Suppressor macrophage treated with lipopolysaccharide for 4 hours (primary cell): ENCODE measurements around the gene ZNF521.
A peak's percentile ranks its signal among the peaks of the same experiment; 100 is the strongest.

Experiments used
- DNase-seq: peaks from one replicate; pipeline ENCODE4 v3.0.0-alpha.2; 2020

Gene ZNF521

GRCh38 chr18:25351777-25352628 lies at the start of gene ZNF521:
Gene ZNF521 (minus strand): TSS chr18:25352166. CDS start chr18:25350946, 1,220 bp downstream.
- peak; percentile 65 for DNase-seq

DNA sequence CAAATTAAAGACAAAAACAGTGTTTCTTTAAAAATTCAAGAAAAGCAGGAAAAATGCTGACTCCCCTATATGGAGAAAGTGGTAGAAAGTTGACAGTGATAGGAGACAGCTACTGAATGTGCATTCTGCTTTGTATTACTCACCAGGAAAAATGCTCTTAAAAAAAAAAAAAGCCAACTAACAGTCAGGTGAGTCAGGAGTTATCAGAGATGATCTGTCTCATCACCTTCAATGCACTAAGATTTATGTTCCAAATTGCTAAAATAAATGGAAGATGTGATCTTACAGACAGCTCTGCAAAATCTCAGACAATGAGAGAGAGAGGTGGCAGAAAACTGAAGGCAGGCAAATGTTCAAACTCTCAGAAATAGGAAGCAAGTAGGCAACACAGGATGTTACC lies 47.6 kb upstream of the ZNF521 start:
- no peak for DNase-seq

DNA sequence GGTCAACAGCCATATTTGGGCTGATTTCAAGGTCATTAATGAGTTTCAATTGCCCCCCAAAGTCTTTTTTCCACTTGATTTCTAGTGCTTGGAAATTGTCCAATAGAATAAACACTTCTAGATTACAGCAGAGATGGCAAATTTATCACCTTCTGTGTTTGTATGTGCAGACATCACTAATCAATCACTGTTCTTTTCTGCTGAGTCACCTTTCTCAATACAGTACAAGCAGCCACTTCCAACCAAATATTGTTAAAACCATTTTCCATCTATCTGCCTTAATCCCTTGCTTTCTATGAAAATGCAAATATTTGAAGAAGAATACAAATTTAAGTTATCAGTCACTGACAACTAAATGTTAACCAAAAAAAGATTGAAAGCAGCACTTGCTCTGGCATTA lies 40.2 kb upstream of the ZNF521 start:
- no peak for DNase-seq

DNA sequence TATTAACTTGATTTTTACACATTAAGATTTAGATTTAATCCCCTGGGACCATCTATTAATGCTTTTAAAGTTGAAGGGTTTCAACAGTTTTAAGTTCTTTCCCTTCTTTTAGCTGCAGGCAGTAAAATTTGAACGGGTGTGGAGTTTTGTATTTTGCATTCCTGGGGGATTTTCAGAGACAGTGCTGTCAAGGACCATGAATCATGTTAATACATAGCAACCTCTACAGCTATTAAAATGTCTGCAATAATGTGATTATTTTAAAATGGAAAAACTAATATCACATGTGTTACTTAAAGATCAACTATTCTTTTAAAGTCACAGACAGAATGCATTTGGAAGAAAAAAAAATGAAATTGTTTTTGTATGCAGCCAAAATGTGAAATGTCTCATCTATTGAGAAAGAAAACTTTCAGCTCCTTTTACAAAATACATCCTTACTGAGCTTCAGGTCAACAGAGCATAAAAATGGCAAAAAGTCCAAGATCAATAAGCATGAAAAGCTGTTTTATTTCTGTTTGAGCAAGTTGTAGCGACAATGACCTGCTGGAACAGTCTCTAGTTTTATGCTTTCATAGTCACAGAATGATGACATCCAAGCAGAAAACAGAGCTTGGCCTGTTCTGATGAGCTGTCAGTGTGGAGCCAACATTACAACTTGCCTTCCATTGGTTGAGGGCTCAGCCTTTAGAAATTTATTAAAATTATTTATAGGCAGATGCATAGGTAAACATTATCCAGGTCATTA lies 21.6 kb upstream of the ZNF521 start:
- DNase-seq: no peak

DNA sequence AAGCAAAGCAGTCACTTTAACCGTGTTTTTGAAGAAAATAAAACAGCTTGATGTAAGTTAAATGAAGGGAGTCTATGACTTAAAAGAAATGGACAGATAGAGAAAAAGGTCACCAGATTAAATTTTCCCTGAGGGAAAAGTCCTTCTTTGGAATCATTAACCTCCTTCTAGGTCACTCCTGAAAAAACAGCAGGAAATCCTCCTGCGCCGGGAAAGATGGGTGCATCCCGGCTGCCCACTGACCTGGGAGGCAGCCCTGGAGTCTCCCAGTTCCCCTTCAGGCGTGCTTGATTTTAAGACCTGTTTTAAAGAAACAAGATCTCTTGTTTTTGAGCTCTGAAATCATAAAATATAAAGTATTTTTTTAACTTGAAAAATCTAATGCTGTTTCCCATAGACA lies 18.4 kb upstream of the ZNF521 start:
- DNase-seq: no peak

DNA sequence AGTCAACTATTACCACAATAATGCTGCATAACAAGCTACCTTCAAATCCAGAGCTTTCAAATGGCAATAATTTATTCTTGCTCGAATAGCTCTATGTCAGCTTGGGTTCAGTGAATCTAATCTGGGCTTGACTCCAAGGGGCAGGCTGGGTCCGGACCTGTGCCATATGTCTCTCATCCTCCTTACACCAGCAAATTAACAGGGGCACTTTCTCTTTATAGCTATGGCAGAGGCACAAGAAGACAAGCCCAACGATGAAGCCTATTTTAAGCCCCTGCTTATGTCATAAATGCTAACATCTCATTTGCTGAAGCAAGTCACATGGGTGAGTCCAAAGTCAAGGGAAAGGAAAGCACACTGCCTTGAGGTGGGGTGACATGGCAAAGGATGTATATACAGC lies 13.3 kb upstream of the ZNF521 start:
- no peak for DNase-seq

GRCh38 chr18:25364732-25365131 lies 12.8 kb upstream of the ZNF521 start:
- DNase-seq: no peak

DNA sequence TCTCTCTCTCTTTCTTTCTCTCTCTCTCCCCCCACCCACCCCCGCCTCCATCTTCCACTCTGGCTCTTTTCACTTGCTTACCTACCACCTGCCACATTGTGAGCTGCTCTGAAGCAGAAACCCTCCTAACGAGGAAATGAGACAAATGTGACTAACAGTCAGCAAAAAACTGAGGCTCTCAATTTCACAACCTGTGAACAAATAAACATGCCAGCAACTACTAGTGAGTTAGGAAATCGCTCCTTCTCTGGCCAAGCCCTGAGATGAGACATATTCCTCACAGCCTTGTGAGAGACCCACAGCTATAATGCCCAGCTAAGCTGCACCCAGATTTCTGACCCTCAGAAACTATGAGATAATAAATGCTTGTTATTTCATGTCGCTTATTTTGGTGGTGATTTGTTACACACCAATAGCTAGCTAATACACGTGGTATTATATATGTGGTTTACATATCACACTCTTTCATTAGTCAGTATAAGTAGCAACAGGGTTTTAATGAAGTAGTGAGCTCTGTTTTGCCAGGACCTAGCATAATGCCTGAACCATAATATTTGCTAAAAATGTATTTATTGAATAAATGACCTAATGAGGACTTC lies 8.4 kb upstream of the ZNF521 start:
- DNase-seq: peak; percentile 59

DNA sequence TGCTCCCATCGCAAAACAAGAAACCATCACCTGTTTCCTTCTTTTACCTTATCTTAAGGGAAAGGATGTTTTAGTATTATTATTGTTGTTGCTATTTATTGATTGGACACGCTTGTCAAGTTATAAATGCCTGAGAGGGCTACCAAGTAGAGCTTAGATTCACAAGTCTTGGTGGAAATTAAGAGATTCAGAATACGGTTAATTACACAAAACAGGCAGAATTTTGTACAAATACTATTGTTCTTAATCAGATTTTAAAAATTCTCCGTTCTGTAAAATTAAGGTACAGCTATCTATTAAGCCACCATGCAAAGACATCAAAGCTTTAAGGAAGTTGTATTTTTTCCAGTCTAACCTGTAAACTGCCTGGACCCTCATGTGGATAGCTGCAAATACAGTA lies 1.1 kb upstream of the ZNF521 start:
- no peak for DNase-seq

GRCh38 chr18:25352629-25353005 lies 651 bp upstream of the ZNF521 start:
- DNase-seq: no peak

GRCh38 chr18:25351280-25351775 lies 638 bp downstream of the ZNF521 start:
- DNase-seq: no peak

- peak; percentile 36 for DNase-seq
These were observed 1.3 kb downstream of the ZNF521 start for GRCh38 chr18:25350489-25351251.

DNA sequence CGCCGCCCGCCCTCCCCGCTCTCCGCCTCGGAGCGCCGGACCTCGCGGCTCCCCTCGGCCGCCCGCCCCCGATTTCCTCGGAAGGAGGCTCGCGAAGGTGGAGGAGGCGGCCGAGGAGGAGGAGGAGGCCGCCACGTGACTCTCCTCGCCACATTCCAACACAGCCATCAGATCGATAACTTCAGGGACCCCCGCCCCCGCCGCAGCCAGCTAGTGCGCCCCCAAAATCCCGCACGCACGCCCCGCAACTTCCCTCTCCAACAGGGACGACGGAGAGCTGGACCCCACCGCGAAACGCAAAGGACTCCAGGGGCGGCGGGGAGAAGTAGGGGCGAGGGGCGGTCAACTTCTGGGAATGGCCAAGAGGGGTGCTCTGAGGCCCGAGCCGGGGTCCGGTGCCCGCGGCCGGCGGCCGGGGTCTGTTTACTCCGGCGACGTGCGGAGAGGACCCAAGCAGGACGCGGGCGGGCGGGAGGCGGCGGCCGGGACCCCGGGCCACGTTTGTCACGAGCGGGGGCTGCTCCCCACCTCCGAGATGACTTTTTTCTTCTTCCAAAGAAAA lies 2.0 kb downstream of the ZNF521 start:
- DNase-seq: no peak

GRCh38 chr18:25349131-25349925 lies 2.6 kb downstream of the ZNF521 start:
- peak; percentile 34 for DNase-seq

- DNase-seq: no peak
These were observed 3.4 kb downstream of the ZNF521 start for GRCh38 chr18:25348386-25349130.

GRCh38 chr18:25346561-25346960 lies 5.4 kb downstream of the ZNF521 start:
- DNase-seq: no peak

DNA sequence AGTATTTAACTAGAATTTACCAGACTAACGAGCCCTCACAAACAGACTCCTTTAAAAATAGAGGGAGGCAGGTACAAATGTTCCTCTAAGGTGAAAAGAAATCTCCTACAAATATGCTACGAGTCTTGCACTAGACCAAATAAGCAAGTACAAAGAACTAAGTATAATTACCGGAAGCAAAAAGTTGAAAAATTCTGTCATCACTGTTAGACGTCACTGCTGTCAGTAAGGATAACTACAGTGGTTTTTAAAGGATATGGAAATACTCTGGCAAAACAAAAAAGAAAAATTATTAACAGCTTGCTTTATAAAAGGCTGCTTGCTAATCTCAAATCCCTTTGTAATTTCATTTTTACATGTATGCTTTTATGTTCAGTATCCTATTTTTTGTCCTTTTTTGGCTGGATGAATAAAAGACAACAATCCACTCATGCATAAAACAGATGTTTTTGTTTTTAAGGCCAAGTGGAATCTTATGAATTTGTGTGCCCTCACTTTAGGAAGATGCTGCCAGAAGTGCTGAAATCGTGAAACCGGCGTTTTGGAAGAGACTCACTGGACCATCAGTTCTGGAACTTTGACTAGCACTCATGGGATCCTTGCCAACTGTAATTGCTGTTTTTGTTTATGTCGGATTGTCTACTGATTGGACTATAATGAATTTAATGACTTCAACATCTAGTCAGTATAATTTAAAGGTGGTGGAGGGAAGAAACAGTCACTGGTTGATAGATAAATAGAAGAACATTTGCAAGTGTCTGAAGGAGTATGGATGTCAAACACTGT lies 6.7 kb downstream of the ZNF521 start:
- DNase-seq: no peak

GRCh38 chr18:25341831-25342230 lies 10.1 kb downstream of the ZNF521 start:
- DNase-seq: no peak

DNA sequence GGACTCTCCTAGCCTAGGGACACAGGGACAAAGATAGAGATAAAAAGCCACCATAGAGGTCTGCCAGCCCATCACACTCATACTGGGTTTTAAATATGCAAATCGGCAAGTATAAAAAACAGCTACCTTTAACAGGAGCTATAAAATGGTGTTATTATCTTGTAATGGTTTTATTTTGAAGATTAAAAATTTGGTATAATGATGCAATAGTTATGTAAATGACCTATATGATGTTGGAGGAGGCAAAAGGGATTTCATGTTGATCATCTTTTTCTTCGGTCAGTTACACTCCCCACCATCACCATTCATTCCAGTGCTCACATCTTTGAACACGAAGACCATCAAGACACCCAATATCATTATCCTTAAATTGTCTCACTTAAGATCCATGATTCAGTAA lies 11.2 kb downstream of the ZNF521 start:
- DNase-seq: no peak

GRCh38 chr18:25335676-25336075 lies 16.3 kb downstream of the ZNF521 start:
- DNase-seq: no peak
